Breast epithelium (tissue), 3 donors: ENCODE measurements around the gene APOC1.

Source experiments
- POLR2A ChIP-seq: fragments of 450-650 bp; IDR thresholded peaks from one replicate; pipeline ENCODE4 v1.6.1; 2016; ENCODE audit warnings: antibody characterized with exemption, mild to moderate bottlenecking, moderate library complexity
- POLR2AphosphoS5 ChIP-seq, 3 donors: sonication (generic); formaldehyde crosslinking; IDR thresholded peaks; one replicate each; pipeline ENCODE4 v1.6.1; 2017; ENCODE audit warnings: antibody characterized with exemption in 3 of 3
- TF ChIP-seq, protein P1 (sequence below), 3 donors: fragments of 450-650 bp; IDR thresholded peaks; one replicate each; pipeline ENCODE4 v1.5.1; 2016 to 2017; ENCODE audit warnings: antibody characterized with exemption in 3 of 3, mild to moderate bottlenecking in 3 of 3, moderate library complexity in 3 of 3

DNA sequence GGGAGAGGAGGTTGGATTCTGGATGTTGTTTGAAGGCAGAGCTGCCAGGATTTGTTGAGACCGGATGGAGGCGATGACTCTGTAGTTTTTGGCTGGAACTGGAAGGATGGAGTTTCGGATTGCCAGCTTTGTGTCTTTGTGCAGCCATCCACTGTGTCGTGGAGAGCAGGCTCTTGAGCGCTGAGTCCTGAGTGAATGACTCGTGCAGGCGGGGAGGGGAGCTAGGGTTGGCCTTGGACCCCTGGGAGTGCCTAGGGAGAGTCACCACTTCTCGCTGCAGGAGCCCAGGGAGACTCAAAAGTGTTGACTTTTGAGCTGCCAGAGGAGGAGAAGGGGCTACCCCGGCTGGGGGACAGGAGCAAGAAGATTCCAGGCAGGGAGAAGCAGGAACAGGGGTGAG lies 19.5 kb upstream of the APOC1 start:
- TF ChIP-seq, protein P1, sequence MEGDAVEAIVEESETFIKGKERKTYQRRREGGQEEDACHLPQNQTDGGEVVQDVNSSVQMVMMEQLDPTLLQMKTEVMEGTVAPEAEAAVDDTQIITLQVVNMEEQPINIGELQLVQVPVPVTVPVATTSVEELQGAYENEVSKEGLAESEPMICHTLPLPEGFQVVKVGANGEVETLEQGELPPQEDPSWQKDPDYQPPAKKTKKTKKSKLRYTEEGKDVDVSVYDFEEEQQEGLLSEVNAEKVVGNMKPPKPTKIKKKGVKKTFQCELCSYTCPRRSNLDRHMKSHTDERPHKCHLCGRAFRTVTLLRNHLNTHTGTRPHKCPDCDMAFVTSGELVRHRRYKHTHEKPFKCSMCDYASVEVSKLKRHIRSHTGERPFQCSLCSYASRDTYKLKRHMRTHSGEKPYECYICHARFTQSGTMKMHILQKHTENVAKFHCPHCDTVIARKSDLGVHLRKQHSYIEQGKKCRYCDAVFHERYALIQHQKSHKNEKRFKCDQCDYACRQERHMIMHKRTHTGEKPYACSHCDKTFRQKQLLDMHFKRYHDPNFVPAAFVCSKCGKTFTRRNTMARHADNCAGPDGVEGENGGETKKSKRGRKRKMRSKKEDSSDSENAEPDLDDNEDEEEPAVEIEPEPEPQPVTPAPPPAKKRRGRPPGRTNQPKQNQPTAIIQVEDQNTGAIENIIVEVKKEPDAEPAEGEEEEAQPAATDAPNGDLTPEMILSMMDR (IDR thresholded peaks at IDR 0.05), result no peak
- no peak for TF ChIP-seq POLR2A
- no peak for TF ChIP-seq POLR2AphosphoS5 (IDR thresholded peaks at IDR 0.05)
